HL-60 (cell line): Measurements from ENCODE around the gene METTL15.

ENCODE experiments used
- DNase-seq, 2 experiments: peaks; one replicate each; pipeline ENCODE4 v3.0.0-alpha.2; 2010 to 2020; ENCODE audit warnings: low read depth in 1 of 2, low spot score in 1 of 2
- H3K27ac ChIP-seq: fragments of 250-450 bp; sonication (Bioruptor Pico); replicated peaks from 2 replicates; pipeline ENCODE4 v1.5.1; 2020; ENCODE audit warnings: mild to moderate bottlenecking, moderate library complexity
- H3K27me3 ChIP-seq: fragments of 250-450 bp; sonication (Bioruptor Pico); 2 replicates; pipeline ENCODE4 v1.5.1; 2021; ENCODE audit warnings: mild to moderate bottlenecking, moderate library complexity; ENCODE audit not compliant: insufficient read depth, poor library complexity, severe bottlenecking
- H3K4me3 ChIP-seq: replicated peaks from 2 replicates; pipeline ENCODE4 v1.5.1; 2011; ENCODE audit warnings: mild to moderate bottlenecking, control low read depth, low read length; ENCODE audit not compliant: insufficient read depth
- CTCF ChIP-seq: IDR thresholded peaks from one replicate; pipeline ENCODE4 v1.5.1; 2011; ENCODE audit warnings: low read length, control low read depth, inconsistent platforms; ENCODE audit not compliant: insufficient read depth
- GABPA ChIP-seq: IDR thresholded peaks from 2 replicates; pipeline ENCODE4 v1.6.1; 2012; ENCODE audit warnings: low read depth
- POLR2AphosphoS5 ChIP-seq: IDR thresholded peaks from 2 replicates; pipeline ENCODE4 v1.6.1; 2012; ENCODE audit warnings: low read depth
- REST ChIP-seq: IDR thresholded peaks from 2 replicates; pipeline ENCODE4 v1.6.1; 2012; ENCODE audit warnings: low read depth; ENCODE audit not compliant: insufficient replicate concordance
- SPI1 ChIP-seq: IDR thresholded peaks from 2 replicates; pipeline ENCODE4 v1.6.1; 2012; ENCODE audit warnings: low read depth, mild to moderate bottlenecking, borderline replicate concordance

Gene METTL15

GRCh38 chr11:28227460-28227859 lies 119.3 kb downstream of the METTL15 start:
- H3K27ac ChIP-seq = no peak overlapping the region
- H3K27me3 ChIP-seq = no peaks in the 10 kb centered on the region
- no peak for TF ChIP-seq SPI1
- DNase-seq = no peak
- no peak overlapping the region for H3K4me3 ChIP-seq

- no peak for DNase-seq
- TF ChIP-seq POLR2AphosphoS5 = no peak
- TF ChIP-seq CTCF = no peak
- no peak overlapping the region for H3K27ac ChIP-seq
Observed at GRCh38 chr11:28228196-28228895, 120.2 kb downstream of the METTL15 start.

DNA sequence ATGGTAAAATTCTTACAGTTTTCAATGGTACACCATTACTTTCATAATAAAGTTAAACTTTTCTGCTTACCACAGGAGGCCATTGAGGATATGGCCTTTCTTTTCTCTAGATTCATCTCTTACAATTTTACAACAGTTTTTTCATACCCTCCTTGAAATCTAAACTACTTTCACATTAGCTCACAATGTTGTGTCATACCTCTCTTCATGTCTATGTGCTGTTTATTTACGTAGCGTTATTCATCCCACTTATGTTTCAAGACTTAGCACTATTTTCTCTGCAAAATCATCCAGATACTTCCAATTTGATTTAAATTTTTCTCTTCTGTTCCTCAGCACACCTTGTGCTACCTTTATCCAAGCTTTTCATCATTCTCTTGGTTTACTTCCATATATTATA lies 123.3 kb downstream of the METTL15 start:
- TF ChIP-seq SPI1 (no peak), CTCF (no peak), POLR2AphosphoS5 (no peak), REST (no peak), GABPA (no peak)
- DNase-seq = no peak
- Histone ChIP-seq H3K27ac (no peak overlapping the region), H3K27me3 (no peaks in the 10 kb centered on the region), H3K4me3 (no peak overlapping the region)

More at GRCh38 chr11:28228196-28228895, 120.2 kb downstream of the METTL15 start:
- Histone ChIP-seq H3K4me3 (no peak overlapping the region), H3K27me3 (no peaks in the 10 kb centered on the region)

GRCh38 chr11:28232649-28233048 lies 124.5 kb downstream of the METTL15 start:
- no peak for TF ChIP-seq REST
- no peak for TF ChIP-seq CTCF
- TF ChIP-seq SPI1 = no peak
- TF ChIP-seq POLR2AphosphoS5 = no peak
- TF ChIP-seq GABPA = no peak
- Histone ChIP-seq H3K4me3 (no peak overlapping the region), H3K27me3 (no peaks in the 10 kb centered on the region), H3K27ac (no peak overlapping the region)
- DNase-seq = no peak
